Measurements from ENCODE around the gene ELAVL2. TPM values are rescaled to one million over a fixed set of nuclear protein-coding genes. Genes with fewer than 3 reads are reported as not detected.
A peak's percentile ranks its signal among the peaks of the same experiment; 100 is the strongest.

The ELAVL2 gene
- total RNA-seq, 1 experiment from 2014 or later: 16.3 TPM

GRCh38 chr9:23823986-23824829 is 1.8 kb downstream of the ELAVL2 start:
- BruUV-seq (replicated peaks): no TSS peak
- TF ChIP-seq EZH2 (IDR thresholded peaks at IDR 0.05; ENCODE audit: low read length, unreplicated experiment): no peak
- TF ChIP-seq CTCF (conservative IDR thresholded peaks at IDR 0.05; ENCODE audit: low read depth, low read length): no peak
- TF ChIP-seq EZH2phosphoT487 (IDR thresholded peaks at IDR 0.05; ENCODE audit: borderline replicate concordance, low read length): no peak
- Histone ChIP-seq H3K27me3 (ENCODE audit: low read length) (no peaks in the 10 kb centered on the region), H3K4me3 (ENCODE audit: low read length) (peak overlapping the region; percentile 79), H3K4me2 (ENCODE audit: low read length) (peak overlapping the region; percentile 85), H3K9me2 (replicated peaks; ENCODE audit: low read length) (no peaks in the 10 kb centered on the region), H3K27ac (ENCODE audit: low read length) (no peak overlapping the region), H3K4me1 (ENCODE audit: insufficient read depth, low read length) (peaks cover 20% of the 10 kb centered on the region), H3K79me2 (ENCODE audit: low read length) (peaks cover 22% of the 10 kb centered on the region), H3K9me3 (ENCODE audit: low read length) (no peaks in the 10 kb centered on the region), H3K9ac (ENCODE audit: low read length) (no peak overlapping the region), H4K20me1 (ENCODE audit: low read length) (0 out of 2 replicates have a peak, but pooled peaks cover 7% of the 10 kb centered on the region), H3F3A (ENCODE audit: low read length, unreplicated experiment) (no peaks in the 10 kb centered on the region), H2AFZ (ENCODE audit: low read length) (peak overlapping the region; percentile 89; the same call in 1 of the 2 replicates), H3K36me3 (ENCODE audit: low read depth, low read length) (no peaks in the 10 kb centered on the region)
- CTCF ChIA-PET: interaction anchor here (1.8 kb wide), 1 partner anchor 18 kb away, joined by 5 read pairs; no protein-coding TSS in a partner anchor
- DNase-seq (no peak), ATAC-seq (no peak)
- intact Hi-C loops (cut with micrococcal nuclease): loop anchor here (5.0 to 10.0 kb wide), 3 partner anchors 92 to 699 kb away; no protein-coding TSS in a partner anchor
- POLR2A ChIA-PET (ENCODE audit: unreplicated experiment): interaction anchor here (0.6 kb wide), 1 partner anchor 8 kb away, joined by 5 read pairs; no protein-coding TSS in a partner anchor

GRCh38 chr9:23823269-23823668 is 2.8 kb downstream of the ELAVL2 start:
- peaks cover 22% of the 10 kb centered on the region for H3K4me1 ChIP-seq (ENCODE audit: insufficient read depth, low read length)
- peaks cover 16% of the 10 kb centered on the region; the same call in 1 of the 2 replicates for H4K20me1 ChIP-seq (ENCODE audit: low read length)
- DNase-seq (no peak), ATAC-seq (no peak)
- intact Hi-C loops (cut with micrococcal nuclease): loop anchor here (5.0 to 10.0 kb wide), 3 partner anchors 91 to 698 kb away; no protein-coding TSS in a partner anchor
- H3K9ac ChIP-seq (ENCODE audit: low read length): no peak overlapping the region
- no TSS peak for BruUV-seq (replicated peaks)
- no peak overlapping the region for H3K27ac ChIP-seq (ENCODE audit: low read length)
- POLR2A ChIA-PET (ENCODE audit: unreplicated experiment): no interaction called here
- TF ChIP-seq EZH2 (IDR thresholded peaks at IDR 0.05; ENCODE audit: low read length, unreplicated experiment) (no peak), CTCF (conservative IDR thresholded peaks at IDR 0.05; ENCODE audit: low read depth, low read length) (no peak), EZH2phosphoT487 (IDR thresholded peaks at IDR 0.05; ENCODE audit: borderline replicate concordance, low read length) (no peak)
- no peak overlapping the region for H2AFZ ChIP-seq (ENCODE audit: low read length)
- H3K79me2 ChIP-seq (ENCODE audit: low read length): peaks cover 32% of the 10 kb centered on the region
- CTCF ChIA-PET: no interaction called here
- no peaks in the 10 kb centered on the region for H3F3A ChIP-seq (ENCODE audit: low read length, unreplicated experiment)
- H3K9me3 ChIP-seq (ENCODE audit: low read length): no peaks in the 10 kb centered on the region
- H3K4me2 ChIP-seq (ENCODE audit: low read length): no peak overlapping the region
- no peaks in the 10 kb centered on the region for H3K27me3 ChIP-seq (ENCODE audit: low read length)
- no peaks in the 10 kb centered on the region for H3K9me2 ChIP-seq (replicated peaks; ENCODE audit: low read length)
- no peak overlapping the region for H3K4me3 ChIP-seq (ENCODE audit: low read length)
- H3K36me3 ChIP-seq (ENCODE audit: low read depth, low read length): no peaks in the 10 kb centered on the region

Measured in PC-3 (cell line).